GM13976 (cell line): ENCODE results near the gene HPN.
A peak's percentile ranks its signal among the peaks of the same experiment; 100 is the strongest.
"Not testable (repeated sequence)": the region's sequence is repeated elsewhere in the genome, so short reads cannot be mapped to it uniquely, and the experiment has no call there.

Source experiments
- DNase-seq: peaks from one replicate; pipeline ENCODE4 v3.0.0; 2012; ENCODE audit warnings: low spot score
- in situ Hi-C: fragments of 300-500 bp; cut with MboI; formaldehyde crosslinking; loops from one replicate; pipeline ENCODE4 v1.12.0; 2022; ENCODE audit warnings: low sequenced_read_pairs, mixed read lengths, inconsistent platforms; ENCODE audit not compliant: unreplicated experiment
- TF ChIP-seq, protein P1 (sequence below): IDR thresholded peaks from 2 replicates; pipeline ENCODE4 v1.5.1; 2012; ENCODE audit warnings: borderline replicate concordance, mild to moderate bottlenecking; ENCODE audit not compliant: insufficient read depth; ENCODE audit errors: extremely low read depth, missing control alignments, control extremely low read depth

The HPN gene

GRCh38 chr19:35009424-35010415, 31.8 kb upstream of the HPN start:
- no peak for DNase-seq
- in situ Hi-C loops: no loop called here
- TF ChIP-seq, protein P1, sequence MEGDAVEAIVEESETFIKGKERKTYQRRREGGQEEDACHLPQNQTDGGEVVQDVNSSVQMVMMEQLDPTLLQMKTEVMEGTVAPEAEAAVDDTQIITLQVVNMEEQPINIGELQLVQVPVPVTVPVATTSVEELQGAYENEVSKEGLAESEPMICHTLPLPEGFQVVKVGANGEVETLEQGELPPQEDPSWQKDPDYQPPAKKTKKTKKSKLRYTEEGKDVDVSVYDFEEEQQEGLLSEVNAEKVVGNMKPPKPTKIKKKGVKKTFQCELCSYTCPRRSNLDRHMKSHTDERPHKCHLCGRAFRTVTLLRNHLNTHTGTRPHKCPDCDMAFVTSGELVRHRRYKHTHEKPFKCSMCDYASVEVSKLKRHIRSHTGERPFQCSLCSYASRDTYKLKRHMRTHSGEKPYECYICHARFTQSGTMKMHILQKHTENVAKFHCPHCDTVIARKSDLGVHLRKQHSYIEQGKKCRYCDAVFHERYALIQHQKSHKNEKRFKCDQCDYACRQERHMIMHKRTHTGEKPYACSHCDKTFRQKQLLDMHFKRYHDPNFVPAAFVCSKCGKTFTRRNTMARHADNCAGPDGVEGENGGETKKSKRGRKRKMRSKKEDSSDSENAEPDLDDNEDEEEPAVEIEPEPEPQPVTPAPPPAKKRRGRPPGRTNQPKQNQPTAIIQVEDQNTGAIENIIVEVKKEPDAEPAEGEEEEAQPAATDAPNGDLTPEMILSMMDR: no peak

DNA sequence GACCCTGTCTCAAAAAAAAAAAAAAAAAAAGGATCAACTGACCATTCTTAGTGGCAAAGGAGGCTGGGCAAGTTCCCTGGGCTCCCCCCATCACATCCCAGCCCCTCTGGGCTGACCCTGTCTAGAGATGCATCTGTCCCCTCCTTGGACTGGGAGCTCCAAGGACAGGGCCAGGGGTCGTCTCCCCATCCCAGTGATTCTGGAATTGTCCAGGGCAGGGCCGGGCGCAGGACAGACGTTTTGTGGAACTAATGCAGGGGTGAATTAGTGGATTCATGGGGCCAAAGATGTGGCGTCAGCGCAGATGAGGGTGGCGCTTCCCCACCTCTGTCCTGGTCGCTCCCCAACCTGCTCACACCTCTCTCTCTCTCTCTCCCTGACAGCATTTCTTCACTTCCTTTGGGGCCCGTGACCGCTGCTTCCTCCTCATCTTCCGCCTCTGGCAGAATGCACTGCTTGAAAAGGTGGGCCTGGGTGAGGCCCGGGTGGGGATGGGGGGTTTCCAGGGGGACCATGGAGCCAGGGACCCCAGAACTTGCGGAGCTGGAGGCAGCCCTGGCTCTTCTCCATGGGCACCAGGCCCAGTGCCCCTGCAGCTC, 30.3 kb upstream of the HPN start:
- no peak for DNase-seq
- TF ChIP-seq, protein P1: no peak
- in situ Hi-C loops: no loop called here

- TF ChIP-seq, protein P1: no peak
- DNase-seq: no peak
- in situ Hi-C loops: no loop called here
Observed at GRCh38 chr19:35011737-35012682, 29.5 kb upstream of the HPN start.

DNA sequence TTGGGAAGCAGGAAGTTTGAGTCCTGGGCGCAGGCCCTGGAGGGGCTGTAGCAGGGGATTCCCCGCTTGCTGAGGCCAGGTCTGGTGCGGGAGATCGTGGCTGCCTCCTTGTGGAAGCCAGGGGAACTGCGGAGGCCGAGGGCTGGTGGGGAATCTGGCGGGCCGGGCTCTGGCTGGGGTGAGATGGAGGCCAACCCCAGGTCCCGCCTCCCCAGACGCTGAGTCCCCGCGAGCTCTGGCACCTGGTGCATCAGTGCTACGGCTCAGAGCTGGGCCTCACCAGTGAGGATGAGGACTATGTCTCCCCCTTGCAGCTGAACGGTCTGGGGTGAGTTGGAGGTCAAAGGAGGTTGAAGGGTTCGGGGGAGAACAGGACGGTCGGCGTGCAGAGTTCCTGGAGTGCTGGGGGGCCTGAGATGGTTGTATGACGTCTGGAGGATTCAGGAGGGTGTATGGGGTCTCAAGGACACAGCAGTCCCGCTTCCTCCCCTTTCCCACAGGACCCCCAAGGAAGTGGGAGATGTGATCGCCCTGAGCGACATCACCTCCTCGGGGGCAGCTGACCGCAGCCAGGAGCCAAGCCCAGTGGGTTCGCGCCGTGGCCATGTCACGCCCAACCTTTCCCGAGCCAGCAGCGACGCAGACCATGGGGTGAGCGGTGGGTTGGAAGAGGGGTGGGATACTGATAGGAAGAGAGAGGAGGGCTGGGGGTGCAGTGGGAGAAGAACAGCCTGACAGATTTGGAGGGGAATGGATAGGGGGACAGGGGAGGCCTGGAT, 28.3 kb upstream of the HPN start:
- in situ Hi-C loops: no loop called here
- TF ChIP-seq, protein P1: peak; percentile 83
- peak; percentile 92 for DNase-seq

GRCh38 chr19:35013820-35014754, 27.4 kb upstream of the HPN start:
- DNase-seq: no peak
- in situ Hi-C loops: no loop called here
- TF ChIP-seq, protein P1: no peak

DNA sequence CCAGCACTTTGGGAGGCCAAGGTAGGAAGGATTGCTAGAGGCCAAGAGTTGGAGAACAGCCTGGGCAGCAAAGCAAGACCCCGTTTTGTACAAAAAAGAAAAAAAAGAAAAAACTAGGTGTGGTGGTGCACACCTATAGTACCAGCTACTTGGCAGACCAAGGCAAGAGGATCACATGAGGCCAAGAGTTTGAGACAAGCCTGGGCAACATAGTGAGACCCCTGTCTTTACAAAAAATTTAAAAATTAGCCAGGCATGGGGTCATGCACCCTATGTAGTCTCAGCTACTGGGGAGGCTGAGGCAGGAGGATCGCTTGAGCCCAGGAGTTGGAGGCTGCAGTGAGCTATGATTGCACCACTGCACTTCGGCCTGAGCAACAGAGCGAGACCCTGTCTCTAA, 26.7 kb upstream of the HPN start:
- in situ Hi-C loops: not testable (repeated sequence)

More for the DNA sequence above, 26.7 kb upstream of the HPN start:
- DNase-seq: not testable (repeated sequence)
